IMR-90 (cell line): ENCODE results near the gene SLAMF7. TPM values are rescaled to one million over a fixed set of nuclear protein-coding genes. Genes with fewer than 3 reads are reported as not detected.

ENCODE experiments used
- ATAC-seq: fragments of 200-7000 bp; cut with Tn5 transposase; 2 replicates; pipeline ENCODE4 v1.9.1; 2020; ENCODE audit warnings: low read depth, mild to moderate bottlenecking, moderate library complexity
- BruUV-seq: library from RNA; stranded (reverse); fragments of 400-500 nt; replicated peaks from 2 replicates; lab custom pipeline; 2021; lab: Mats Ljungman, UMichigan
- CTCF ChIA-PET: fragments of 300-600 bp; formaldehyde crosslinking; extraction: SDS; loops from one replicate; lab custom pipeline; 2021; ENCODE audit warnings: antibody characterized with exemption; lab: Yijun Ruan, JAX
- POLR2A ChIA-PET: fragments of 300-600 bp; sonication (Branson Sonifier 250); formaldehyde crosslinking; loops from one replicate; lab custom pipeline; 2022; ENCODE audit warnings: antibody characterized with exemption; ENCODE audit not compliant: unreplicated experiment; lab: Charles Lee
- DNase-seq: peaks from one replicate; pipeline ENCODE4 v3.0.0; 2013
- H2AFZ ChIP-seq: replicated peaks from 2 replicates; pipeline ENCODE3; 2013; ENCODE audit warnings: low read length, mild to moderate bottlenecking; ENCODE audit not compliant: poor library complexity
- H2AK5ac ChIP-seq: 2 replicates; pipeline ENCODE4 v1.6.1; 2013; ENCODE audit warnings: low read depth, low read length, inconsistent platforms
- H2AK9ac ChIP-seq: replicated peaks from 2 replicates; pipeline ENCODE3; 2013; ENCODE audit warnings: mild to moderate bottlenecking, low read depth, low read length, moderate library complexity; ENCODE audit not compliant: poor library complexity
- H2BK120ac ChIP-seq: 2 replicates; pipeline ENCODE4 v1.6.1; 2013; ENCODE audit warnings: low read depth, low read length, inconsistent platforms
- H2BK15ac ChIP-seq: 3 replicates; pipeline ENCODE4 v1.6.1; 2013; ENCODE audit warnings: low read depth, low read length, inconsistent platforms
- H2BK20ac ChIP-seq: 2 replicates; pipeline ENCODE4 v1.6.1; 2013; ENCODE audit warnings: low read depth, mild to moderate bottlenecking, inconsistent platforms, low read length, moderate library complexity
- H2BK5ac ChIP-seq: 2 replicates; pipeline ENCODE4 v1.6.1; 2013; ENCODE audit warnings: mild to moderate bottlenecking, low read depth, low read length, inconsistent platforms; ENCODE audit not compliant: poor library complexity, severe bottlenecking
- H3K14ac ChIP-seq: replicated peaks from 2 replicates; pipeline ENCODE4 v1.6.1; 2013; ENCODE audit warnings: low read depth, low read length, inconsistent platforms
- H3K18ac ChIP-seq: 2 replicates; pipeline ENCODE4 v1.6.1; 2013; ENCODE audit warnings: low read depth, low read length, control low read depth
- H3K23ac ChIP-seq: 2 replicates; pipeline ENCODE4 v1.6.1; 2013; ENCODE audit warnings: low read depth, low read length, inconsistent platforms
- H3K27ac ChIP-seq: 2 replicates; pipeline ENCODE4 v1.5.1; 2013; ENCODE audit warnings: mild to moderate bottlenecking, control low read depth, low read length; ENCODE audit not compliant: insufficient read depth
- H3K27me3 ChIP-seq: 2 replicates; pipeline ENCODE4 v1.6.1; 2013; ENCODE audit warnings: low read length; ENCODE audit not compliant: control insufficient read depth, insufficient read depth
- H3K36me3 ChIP-seq: 2 replicates; pipeline ENCODE4 v1.6.1; 2013; ENCODE audit warnings: low read length, mixed read lengths; ENCODE audit not compliant: control insufficient read depth, insufficient read depth
- H3K4ac ChIP-seq: 2 replicates; pipeline ENCODE4 v1.6.1; 2013; ENCODE audit warnings: low read depth, low read length, inconsistent platforms
- H3K4me1 ChIP-seq: 2 replicates; pipeline ENCODE4 v1.6.1; 2013; ENCODE audit warnings: low read length, mixed read lengths; ENCODE audit not compliant: control insufficient read depth, insufficient read depth
- H3K4me2 ChIP-seq: 2 replicates; pipeline ENCODE4 v1.6.1; 2013; ENCODE audit warnings: low read depth, mild to moderate bottlenecking, control low read depth, low read length, moderate library complexity
- H3K4me3 ChIP-seq: 2 replicates; pipeline ENCODE4 v1.5.1; 2013; ENCODE audit warnings: low read depth, mild to moderate bottlenecking, control low read depth, low read length, moderate library complexity; ENCODE audit not compliant: insufficient read depth
- H3K56ac ChIP-seq: 2 replicates; pipeline ENCODE4 v1.6.1; 2013; ENCODE audit warnings: low read length, inconsistent platforms; ENCODE audit not compliant: insufficient read depth; ENCODE audit errors: extremely low read depth
- H3K79me1 ChIP-seq, 2 experiments: 2 replicates each; pipeline ENCODE4 v1.6.1; 2013; ENCODE audit warnings: low read length in 2 of 2, inconsistent platforms in 1 of 2, low read depth in 1 of 2
- H3K9ac ChIP-seq: 2 replicates; pipeline ENCODE4 v1.6.1; 2013; ENCODE audit warnings: low read depth, low read length, control low read depth
- H3K9me1 ChIP-seq: 2 replicates; pipeline ENCODE4 v1.6.1; 2013; ENCODE audit warnings: low read length, inconsistent platforms; ENCODE audit not compliant: insufficient read depth
- H3K9me3 ChIP-seq: 2 replicates; pipeline ENCODE4 v1.6.1; 2013; ENCODE audit warnings: low read length; ENCODE audit not compliant: control insufficient read depth, insufficient read depth
- H4K20me1 ChIP-seq: 2 replicates; pipeline ENCODE4 v1.6.1; 2013; ENCODE audit warnings: low read length, inconsistent platforms; ENCODE audit not compliant: insufficient read depth
- H4K5ac ChIP-seq: 2 replicates; pipeline ENCODE4 v1.6.1; 2013; ENCODE audit warnings: mild to moderate bottlenecking, low read depth, low read length, control low read depth
- H4K8ac ChIP-seq, 2 experiments: 2 replicates each; pipeline ENCODE4 v1.6.1; 2013; ENCODE audit warnings: low read depth in 2 of 2, low read length in 2 of 2, control low read depth in 1 of 2, inconsistent platforms in 1 of 2
- H4K91ac ChIP-seq: 2 replicates; pipeline ENCODE4 v1.6.1; 2013; ENCODE audit warnings: low read depth, low read length, inconsistent platforms; ENCODE audit not compliant: insufficient read depth
- BHLHE40 ChIP-seq: fragments of 150-350 bp; IDR thresholded peaks from 2 replicates; pipeline ENCODE4 v1.6.1; 2016; ENCODE audit warnings: mild to moderate bottlenecking, low read depth, low read length
- CEBPB ChIP-seq: IDR thresholded peaks from 2 replicates; pipeline ENCODE4 v1.6.1; 2012; ENCODE audit warnings: low read depth, low read length, improper control_type of control experiment
- CHD1 ChIP-seq: IDR thresholded peaks from 2 replicates; pipeline ENCODE4 v1.6.1; 2012; ENCODE audit warnings: low read depth, low read length, improper control_type of control experiment
- FOS ChIP-seq: fragments of 150-350 bp; IDR thresholded peaks from 2 replicates; pipeline ENCODE4 v1.6.1; 2016; ENCODE audit warnings: low read depth, low read length
- MAFK ChIP-seq: IDR thresholded peaks from 2 replicates; pipeline ENCODE4 v1.6.1; 2012; ENCODE audit warnings: low read depth, low read length, improper control_type of control experiment
- MAZ ChIP-seq: IDR thresholded peaks from 2 replicates; pipeline ENCODE4 v1.6.1; 2012; ENCODE audit warnings: low read depth, mild to moderate bottlenecking, low read length, improper control_type of control experiment, moderate library complexity, borderline replicate concordance
- MXI1 ChIP-seq: IDR thresholded peaks from 2 replicates; pipeline ENCODE4 v1.6.1; 2012; ENCODE audit warnings: low read depth, mild to moderate bottlenecking, low read length, moderate library complexity, borderline replicate concordance
- NFE2L2 ChIP-seq: fragments of 150-350 bp; IDR thresholded peaks from 2 replicates; pipeline ENCODE4 v1.6.1; 2016; ENCODE audit warnings: low read depth, mild to moderate bottlenecking, low read length
- POLR2A ChIP-seq: IDR thresholded peaks from 2 replicates; pipeline ENCODE4 v1.6.1; 2012; ENCODE audit warnings: mild to moderate bottlenecking, low read depth, low read length
- RAD21 ChIP-seq: IDR thresholded peaks from 2 replicates; pipeline ENCODE4 v1.6.1; 2012; ENCODE audit warnings: low read length, improper control_type of control experiment
- RCOR1 ChIP-seq: IDR thresholded peaks from 2 replicates; pipeline ENCODE4 v1.6.1; 2012; ENCODE audit warnings: mild to moderate bottlenecking, low read length, improper control_type of control experiment; ENCODE audit not compliant: insufficient replicate concordance
- RFX5 ChIP-seq: IDR thresholded peaks from 2 replicates; pipeline ENCODE4 v1.8.0; 2012; ENCODE audit warnings: low read depth, mild to moderate bottlenecking, low read length, moderate library complexity
- WGBS, 2 experiments: methylation state at CpG; one replicate each; pipeline versions ENCODE4 v1.1.5 to v1.1.7; 2013; ENCODE audit warnings: missing lambda C conversion rate in 2 of 2; ENCODE audit not compliant: insufficient read length in 1 of 2; ENCODE audit errors: extremely low coverage in 2 of 2; 5-methylcytosine and 5-hydroxymethylcytosine counted together
- dilution Hi-C: fragments of 300-500 bp; cut with HindIII; formaldehyde crosslinking; loops from one replicate; pipeline ENCODE4 v1.14.3; 2018; ENCODE audit warnings: low sequenced_read_pairs; ENCODE audit not compliant: unreplicated experiment
- in situ Hi-C: fragments of 300-500 bp; cut with MboI; formaldehyde crosslinking; loops from 3 replicates; pipeline ENCODE4 v1.14.3; 2019; ENCODE audit warnings: low sequenced_read_pairs, inconsistent platforms, mixed read lengths
- intact Hi-C: fragments of 100-400 bp; cut with micrococcal nuclease; formaldehyde crosslinking; loops from 2 replicates; pipeline ENCODE4 v1.10.0; 2022
- polyA plus RNA-seq, 3 experiments: library from polyadenylated mRNA; depleted of rRNA; stranded (reverse); fragments of >200 nt; gene quantifications; 2 replicates each; pipeline ENCODE4 v1.2.3, GENCODE V29; 2012; ENCODE audit warnings: low replicate concordance in 1 of 3
- total RNA-seq: library from RNA; depleted of rRNA; stranded (reverse); fragments of >200 nt; gene quantifications from 2 replicates; pipeline ENCODE4 v1.2.3, GENCODE V29; 2012
- TF ChIP-seq, protein P1 (sequence below): fragments of 150-350 bp; IDR thresholded peaks from 2 replicates; pipeline ENCODE4 v1.6.1; 2016; ENCODE audit warnings: low read depth, mild to moderate bottlenecking, low read length, moderate library complexity, borderline replicate concordance
- TF ChIP-seq, protein P2 (sequence below): conservative IDR thresholded peaks from 2 replicates; pipeline ENCODE4 v1.5.1; 2012; ENCODE audit warnings: mild to moderate bottlenecking, low read depth, low read length, improper control_type of control experiment
- TF ChIP-seq, protein P3 (sequence below): fragments of 150-350 bp; IDR thresholded peaks from 2 replicates; pipeline ENCODE4 v1.6.1; 2017; ENCODE audit warnings: mild to moderate bottlenecking, antibody characterized with exemption, low read length, low read depth

SLAMF7 gene
- total and polyA plus RNA-seq, 2 of the 4 experiments (the other 2 are of a cell fraction): not detected

DNA sequence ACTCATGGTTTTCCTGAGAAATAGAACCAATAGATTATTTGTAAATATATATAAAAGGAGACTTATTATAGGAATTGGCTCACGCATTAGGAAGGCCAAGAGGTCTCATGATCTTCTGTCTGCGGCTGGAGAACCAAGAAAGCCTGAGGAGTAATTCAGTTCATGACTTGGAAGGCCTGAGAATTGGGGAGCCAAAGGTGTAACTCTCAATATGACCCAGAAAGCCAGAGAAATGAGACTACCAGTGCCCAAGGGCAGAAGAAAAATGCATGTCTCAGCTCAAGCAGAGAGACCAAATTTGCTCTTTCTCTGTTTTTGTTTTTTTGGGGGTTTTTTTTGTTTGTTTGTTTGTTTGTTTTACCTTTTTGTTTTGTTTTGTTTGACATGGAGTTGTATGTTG lies 19.5 kb downstream of the SLAMF7 start:
- ATAC-seq: no peak
- no peak overlapping the region for H4K91ac ChIP-seq
- no peak for DNase-seq
- H4K20me1 ChIP-seq: no peaks in the 10 kb centered on the region
- no peak overlapping the region for H3K4ac ChIP-seq
- no peak overlapping the region for H3K56ac ChIP-seq
- H4K5ac ChIP-seq: no peak overlapping the region
- TF ChIP-seq, protein P1, sequence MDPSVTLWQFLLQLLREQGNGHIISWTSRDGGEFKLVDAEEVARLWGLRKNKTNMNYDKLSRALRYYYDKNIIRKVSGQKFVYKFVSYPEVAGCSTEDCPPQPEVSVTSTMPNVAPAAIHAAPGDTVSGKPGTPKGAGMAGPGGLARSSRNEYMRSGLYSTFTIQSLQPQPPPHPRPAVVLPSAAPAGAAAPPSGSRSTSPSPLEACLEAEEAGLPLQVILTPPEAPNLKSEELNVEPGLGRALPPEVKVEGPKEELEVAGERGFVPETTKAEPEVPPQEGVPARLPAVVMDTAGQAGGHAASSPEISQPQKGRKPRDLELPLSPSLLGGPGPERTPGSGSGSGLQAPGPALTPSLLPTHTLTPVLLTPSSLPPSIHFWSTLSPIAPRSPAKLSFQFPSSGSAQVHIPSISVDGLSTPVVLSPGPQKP: no peak
- TF ChIP-seq FOS: no peak
- TF ChIP-seq RFX5: no peak
- no peak for TF ChIP-seq MAZ
- no peak for TF ChIP-seq CEBPB
- no peak for TF ChIP-seq RAD21
- TF ChIP-seq, protein P2, sequence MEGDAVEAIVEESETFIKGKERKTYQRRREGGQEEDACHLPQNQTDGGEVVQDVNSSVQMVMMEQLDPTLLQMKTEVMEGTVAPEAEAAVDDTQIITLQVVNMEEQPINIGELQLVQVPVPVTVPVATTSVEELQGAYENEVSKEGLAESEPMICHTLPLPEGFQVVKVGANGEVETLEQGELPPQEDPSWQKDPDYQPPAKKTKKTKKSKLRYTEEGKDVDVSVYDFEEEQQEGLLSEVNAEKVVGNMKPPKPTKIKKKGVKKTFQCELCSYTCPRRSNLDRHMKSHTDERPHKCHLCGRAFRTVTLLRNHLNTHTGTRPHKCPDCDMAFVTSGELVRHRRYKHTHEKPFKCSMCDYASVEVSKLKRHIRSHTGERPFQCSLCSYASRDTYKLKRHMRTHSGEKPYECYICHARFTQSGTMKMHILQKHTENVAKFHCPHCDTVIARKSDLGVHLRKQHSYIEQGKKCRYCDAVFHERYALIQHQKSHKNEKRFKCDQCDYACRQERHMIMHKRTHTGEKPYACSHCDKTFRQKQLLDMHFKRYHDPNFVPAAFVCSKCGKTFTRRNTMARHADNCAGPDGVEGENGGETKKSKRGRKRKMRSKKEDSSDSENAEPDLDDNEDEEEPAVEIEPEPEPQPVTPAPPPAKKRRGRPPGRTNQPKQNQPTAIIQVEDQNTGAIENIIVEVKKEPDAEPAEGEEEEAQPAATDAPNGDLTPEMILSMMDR: no peak
- no peak for TF ChIP-seq RCOR1
- no peak for TF ChIP-seq NFE2L2
- no peak for TF ChIP-seq POLR2A
- no peak for TF ChIP-seq CHD1
- no peak for TF ChIP-seq MXI1
- TF ChIP-seq BHLHE40: no peak
- no peak for TF ChIP-seq MAFK
- TF ChIP-seq, protein P3, sequence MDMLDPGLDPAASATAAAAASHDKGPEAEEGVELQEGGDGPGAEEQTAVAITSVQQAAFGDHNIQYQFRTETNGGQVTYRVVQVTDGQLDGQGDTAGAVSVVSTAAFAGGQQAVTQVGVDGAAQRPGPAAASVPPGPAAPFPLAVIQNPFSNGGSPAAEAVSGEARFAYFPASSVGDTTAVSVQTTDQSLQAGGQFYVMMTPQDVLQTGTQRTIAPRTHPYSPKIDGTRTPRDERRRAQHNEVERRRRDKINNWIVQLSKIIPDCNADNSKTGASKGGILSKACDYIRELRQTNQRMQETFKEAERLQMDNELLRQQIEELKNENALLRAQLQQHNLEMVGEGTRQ: no peak
- H2BK20ac ChIP-seq: no peak overlapping the region
- dilution Hi-C loops (no loop called here), intact Hi-C loops (no loop called here), in situ Hi-C loops (no loop called here)
- H2AK9ac ChIP-seq: no peak overlapping the region
- H3K79me1 ChIP-seq: no peaks in the 10 kb centered on the region
- BruUV-seq: no TSS peak
- no peaks in the 10 kb centered on the region for H3K9me3 ChIP-seq
- no peaks in the 10 kb centered on the region for H3K36me3 ChIP-seq
- no peaks in the 10 kb centered on the region for H3K4me1 ChIP-seq
- no peaks in the 10 kb centered on the region for H3K9me1 ChIP-seq
- no peak overlapping the region for H3K27ac ChIP-seq
- H3K23ac ChIP-seq: no peak overlapping the region
- H2AK5ac ChIP-seq: no peak overlapping the region
- H3K18ac ChIP-seq: no peak overlapping the region
- no CpG with 5 or more reads among the region's 2 CpGs for WGBS, 2 experiments
- H3K27me3 ChIP-seq: no peaks in the 10 kb centered on the region
- H2BK15ac ChIP-seq: no peak overlapping the region
- POLR2A ChIA-PET: no interaction called here
- no peak overlapping the region for H4K8ac ChIP-seq
- no peak overlapping the region for H3K14ac ChIP-seq
- no peak overlapping the region for H3K9ac ChIP-seq
- no peak overlapping the region for H2BK120ac ChIP-seq
- H2AFZ ChIP-seq: no peak overlapping the region
- H3K4me3 ChIP-seq: no peak overlapping the region
- CTCF ChIA-PET: no interaction called here
- H2BK5ac ChIP-seq: no peak overlapping the region
- H3K4me2 ChIP-seq: no peak overlapping the region
